ENCODE measurements around the gene ZNF691.
"Not testable (repeated sequence)": the region's sequence is repeated elsewhere in the genome, so short reads cannot be mapped to it uniquely, and the experiment has no call there.

DNA sequence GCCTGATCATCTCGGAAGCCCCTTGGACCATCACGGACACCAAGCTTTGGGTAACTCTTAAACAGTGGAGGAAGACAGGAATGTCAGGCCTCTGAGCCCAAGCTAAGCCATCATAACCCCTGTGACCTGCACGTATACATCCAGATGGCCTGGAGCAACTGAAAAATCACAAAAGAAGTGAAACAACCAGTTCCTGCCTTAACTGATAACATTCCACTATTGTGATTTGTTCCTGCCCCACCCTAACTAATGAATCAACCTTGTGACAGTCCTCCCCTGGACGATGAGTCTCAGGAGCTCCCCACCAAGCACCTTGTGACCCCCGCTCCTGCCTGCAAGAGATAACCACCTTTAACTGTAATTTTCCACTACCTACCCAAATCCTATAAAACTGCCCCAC, 13.0 kb downstream of the ZNF691 start:
- not testable (repeated sequence) for TF ChIP-seq EZH2phosphoT487 (IDR thresholded peaks at IDR 0.05; ENCODE audit: borderline replicate concordance, low read length); CTCF (conservative IDR thresholded peaks at IDR 0.05; ENCODE audit: low read depth, low read length); EZH2 (IDR thresholded peaks at IDR 0.05; ENCODE audit: low read length, unreplicated experiment)
